Subcutaneous abdominal adipose tissue (tissue), 5 donors: Measurements from ENCODE around the gene LARP4B.

Experiments used
- H3K27ac ChIP-seq: one replicate; pipeline ENCODE4 v1.7.0; 2013; ENCODE audit warnings: low read depth, mild to moderate bottlenecking, inconsistent platforms, low read length, moderate library complexity
- H3K27me3 ChIP-seq, 5 donors: one replicate each; pipeline ENCODE4 v1.7.0; 2013; ENCODE audit warnings: low read length in 5 of 5, inconsistent platforms in 1 of 5; ENCODE audit not compliant: control insufficient read depth in 5 of 5, insufficient read depth in 4 of 5
- H3K36me3 ChIP-seq, 5 donors: one replicate each; pipeline ENCODE4 v1.7.0; 2013; ENCODE audit warnings: low read length in 5 of 5; ENCODE audit not compliant: control insufficient read depth in 5 of 5, insufficient read depth in 5 of 5
- H3K4me1 ChIP-seq, 5 donors: one replicate each; pipeline ENCODE4 v1.7.0; 2013; ENCODE audit warnings: low read length in 5 of 5, mild to moderate bottlenecking in 3 of 5, moderate library complexity in 1 of 5; ENCODE audit not compliant: control insufficient read depth in 5 of 5, insufficient read depth in 5 of 5
- H3K4me3 ChIP-seq, 5 donors: one replicate each; pipeline ENCODE4 v1.7.0; 2013; ENCODE audit warnings: low read length in 5 of 5, low read depth in 1 of 5
- H3K9ac ChIP-seq, 5 donors: one replicate each; pipeline ENCODE4 v1.7.0; 2013; ENCODE audit warnings: low read length in 5 of 5, mild to moderate bottlenecking in 4 of 5, moderate library complexity in 3 of 5
- H3K9me3 ChIP-seq, 5 donors: one replicate each; pipeline ENCODE4 v1.7.0; 2013; ENCODE audit warnings: low read length in 5 of 5; ENCODE audit not compliant: control insufficient read depth in 5 of 5
- donor health status: healthy.
- donor health status: healthy.
- donor health status: healthy.
- donor health status: healthy.
- donor health status: healthy.

The LARP4B gene

GRCh38 chr10:876438-876837 is 55.1 kb downstream of the LARP4B start:
- Histone ChIP-seq H3K27me3 (no peaks in the 10 kb centered on the region), H3K4me3 (no peak overlapping the region), H3K36me3 (peaks cover 4 to 50% (median 30%) of the 10 kb centered on the region in 5 donors), H3K27ac (no peak overlapping the region), H3K4me1 (peaks cover 4 to 28% (median 26%) of the 10 kb centered on the region in 5 donors), H3K9me3 (no peaks in the 10 kb centered on the region), H3K9ac (no peak overlapping the region)

- Histone ChIP-seq H3K4me3 (no peak overlapping the region), H3K27me3 (no peaks in the 10 kb centered on the region), H3K36me3 (peaks cover 3 to 46% (median 24%) of the 10 kb centered on the region in 5 donors), H3K27ac (no peak overlapping the region), H3K9me3 (no peaks in the 10 kb centered on the region), H3K9ac (no peak overlapping the region), H3K4me1 (peaks cover 3 to 18% (median 15%) of the 10 kb centered on the region in 5 donors)
Observed at GRCh38 chr10:873020-873419, 58.5 kb downstream of the LARP4B start.

- no peaks in the 10 kb centered on the region for H3K9me3 ChIP-seq
- no peaks in the 10 kb centered on the region for H3K27me3 ChIP-seq
- H3K9ac ChIP-seq = no peak overlapping the region
- peaks cover 0 to 8% (median 6%) of the 10 kb centered on the region in 5 donors for H3K4me1 ChIP-seq
- no peak overlapping the region for H3K4me3 ChIP-seq
- H3K27ac ChIP-seq = no peak overlapping the region
- H3K36me3 ChIP-seq = peaks cover 4 to 40% (median 19%) of the 10 kb centered on the region in 5 donors
Observed at GRCh38 chr10:871951-872403, 59.5 kb downstream of the LARP4B start.

- no peaks in the 10 kb centered on the region for H3K27me3 ChIP-seq
- peak overlapping the region; percentile 25 for H3K27ac ChIP-seq
- H3K9me3 ChIP-seq = no peaks in the 10 kb centered on the region
- no peak overlapping the region for H3K4me3 ChIP-seq
- no peaks in the 10 kb centered on the region for H3K4me1 ChIP-seq
- H3K36me3 ChIP-seq = peaks cover 5 to 33% (median 18%) of the 10 kb centered on the region in 5 donors
- no peak overlapping the region for H3K9ac ChIP-seq
Observed at GRCh38 chr10:870564-871166, 60.8 kb downstream of the LARP4B start.

GRCh38 chr10:869171-869570 is 62.3 kb downstream of the LARP4B start:
- H3K9me3 ChIP-seq = no peaks in the 10 kb centered on the region
- no peaks in the 10 kb centered on the region for H3K4me1 ChIP-seq
- no peak overlapping the region for H3K27ac ChIP-seq

GRCh38 chr10:867807-868206 is 63.7 kb downstream of the LARP4B start:
- H3K4me3 ChIP-seq = no peak overlapping the region
- H3K27me3 ChIP-seq = no peaks in the 10 kb centered on the region
- peaks cover 4 to 41% (median 26%) of the 10 kb centered on the region in 5 donors for H3K36me3 ChIP-seq
- no peak overlapping the region for H3K27ac ChIP-seq
- no peaks in the 10 kb centered on the region for H3K4me1 ChIP-seq
- H3K9me3 ChIP-seq = no peaks in the 10 kb centered on the region
- H3K9ac ChIP-seq = no peak overlapping the region

More at GRCh38 chr10:869171-869570, 62.3 kb downstream of the LARP4B start:
- Histone ChIP-seq H3K4me3 (no peak overlapping the region), H3K27me3 (no peaks in the 10 kb centered on the region), H3K9ac (no peak overlapping the region), H3K36me3 (peaks cover 2 to 33% (median 18%) of the 10 kb centered on the region in 5 donors)

- Histone ChIP-seq H3K27ac (no peak overlapping the region), H3K36me3 (peaks cover 11 to 40% (median 25%) of the 10 kb centered on the region in 5 donors)
Observed at GRCh38 chr10:866577-866941, 64.9 kb downstream of the LARP4B start.

GRCh38 chr10:865924-866576 is 65.5 kb downstream of the LARP4B start:
- no peaks in the 10 kb centered on the region for H3K4me1 ChIP-seq
- H3K27me3 ChIP-seq = no peaks in the 10 kb centered on the region
- H3K4me3 ChIP-seq = no peak overlapping the region
- H3K9ac ChIP-seq = no peak overlapping the region
- no peaks in the 10 kb centered on the region for H3K9me3 ChIP-seq
- H3K36me3 ChIP-seq = peaks cover 15 to 40% (median 22%) of the 10 kb centered on the region in 5 donors
- H3K27ac ChIP-seq = no peak overlapping the region

More at GRCh38 chr10:866577-866941, 64.9 kb downstream of the LARP4B start:
- H3K4me3 ChIP-seq = no peak overlapping the region
- no peaks in the 10 kb centered on the region for H3K27me3 ChIP-seq
- no peaks in the 10 kb centered on the region for H3K4me1 ChIP-seq
- H3K9ac ChIP-seq = no peak overlapping the region
- no peaks in the 10 kb centered on the region for H3K9me3 ChIP-seq

- H3K27ac ChIP-seq = no peak overlapping the region
- H3K9me3 ChIP-seq = no peaks in the 10 kb centered on the region
- H3K36me3 ChIP-seq = peaks cover 17 to 44% (median 26%) of the 10 kb centered on the region in 5 donors
- no peaks in the 10 kb centered on the region for H3K27me3 ChIP-seq
- no peaks in the 10 kb centered on the region for H3K4me1 ChIP-seq
- no peak overlapping the region for H3K4me3 ChIP-seq
- H3K9ac ChIP-seq = no peak overlapping the region
Observed at GRCh38 chr10:865257-865656, 66.2 kb downstream of the LARP4B start.

DNA sequence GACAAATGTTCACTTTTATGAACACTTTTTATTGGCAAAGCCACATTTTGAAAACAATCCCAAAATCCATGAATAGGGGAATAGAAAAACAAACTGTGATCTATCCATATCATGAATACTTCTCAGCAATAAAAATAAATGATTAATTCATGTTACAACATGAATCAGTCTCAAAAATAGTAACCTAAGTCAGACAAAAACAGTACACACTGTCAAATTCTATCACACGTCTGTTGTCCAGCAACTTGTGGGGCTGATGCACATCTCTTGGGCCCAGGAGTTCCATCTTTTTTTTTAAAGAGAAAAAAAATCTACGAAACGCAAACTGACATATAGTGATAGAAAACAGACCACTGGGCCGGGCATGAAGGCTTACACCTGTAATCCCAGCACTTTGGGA is 71.0 kb downstream of the LARP4B start:
- Histone ChIP-seq H3K4me1 (peaks cover 0 to 13% (median 13%) of the 10 kb centered on the region in 5 donors), H3K36me3 (peaks cover 23 to 50% (median 30%) of the 10 kb centered on the region in 5 donors), H3K9me3 (no peaks in the 10 kb centered on the region), H3K27ac (no peak overlapping the region), H3K4me3 (no peak overlapping the region), H3K9ac (no peak overlapping the region), H3K27me3 (no peaks in the 10 kb centered on the region)
